Left renal cortex interstitium (tissue), 4 donors: ENCODE data around the gene HS6ST2. TPM values are rescaled to one million over a fixed set of nuclear protein-coding genes. Genes with fewer than 3 reads are reported as not detected.
A peak's percentile ranks its signal among the peaks of the same experiment; 100 is the strongest.
"Not testable (repeated sequence)": the region's sequence is repeated elsewhere in the genome, so short reads cannot be mapped to it uniquely, and the experiment has no call there.

Source experiments
- DNase-seq, 4 donors: peaks; one replicate each; pipeline ENCODE4 v3.0.0-alpha.2; 2013; ENCODE audit warnings: low read depth in 4 of 4, low spot score in 2 of 4, missing footprints in 1 of 4
- polyA plus RNA-seq, 4 donors: library from polyadenylated mRNA; unstranded; fragments of 120-200 nt; gene quantifications; one replicate each; pipeline ENCODE4 v1.2.1, GENCODE V29; 2013; ENCODE audit not compliant: insufficient read length in 4 of 4

Gene HS6ST2
- polyA plus RNA-seq, 4 donors = 20.8 to 27.8 (median 22.5) TPM

- not testable (repeated sequence) for DNase-seq
Measured at GRCh38 chrX:132945055-132945599, 13.3 kb downstream of the HS6ST2 start.

GRCh38 chrX:132940727-132941327, 17.6 kb downstream of the HS6ST2 start:
- DNase-seq = no peak

GRCh38 chrX:132933170-132933569, 25.3 kb downstream of the HS6ST2 start:
- DNase-seq = no peak

- DNase-seq = no peak
Measured at GRCh38 chrX:132924426-132924825, 34.0 kb downstream of the HS6ST2 start.

- no peak for DNase-seq
Measured at GRCh38 chrX:132918523-132918922, 39.9 kb downstream of the HS6ST2 start.

- DNase-seq = no peak
Measured at GRCh38 chrX:132916349-132916748, 42.1 kb downstream of the HS6ST2 start.

GRCh38 chrX:132909643-132910042, 48.8 kb downstream of the HS6ST2 start:
- DNase-seq = no peak

GRCh38 chrX:132908891-132909290, 49.5 kb downstream of the HS6ST2 start:
- no peak for DNase-seq

- no peak for DNase-seq
Measured at GRCh38 chrX:132900633-132901293, 57.7 kb downstream of the HS6ST2 start.

GRCh38 chrX:132887569-132887968, 70.9 kb downstream of the HS6ST2 start:
- no peak for DNase-seq

GRCh38 chrX:132883358-132883915, 75.0 kb downstream of the HS6ST2 start:
- no peak for DNase-seq

- not testable (repeated sequence) for DNase-seq
Measured at GRCh38 chrX:132880753-132881152, 77.7 kb downstream of the HS6ST2 start.

- DNase-seq = no peak
Measured at GRCh38 chrX:132877954-132878536, 80.4 kb downstream of the HS6ST2 start.

GRCh38 chrX:132876523-132877338, 81.7 kb downstream of the HS6ST2 start:
- DNase-seq = peak in 1 of 4 donors; percentile 12

GRCh38 chrX:132875650-132876522, 82.5 kb downstream of the HS6ST2 start:
- no peak for DNase-seq

GRCh38 chrX:132862562-132862961, 95.9 kb downstream of the HS6ST2 start:
- no peak for DNase-seq

GRCh38 chrX:132861076-132861475, 97.4 kb downstream of the HS6ST2 start:
- DNase-seq = no peak

- DNase-seq = no peak
Measured at GRCh38 chrX:132860200-132860599, 98.2 kb downstream of the HS6ST2 start.

- DNase-seq = no peak
Measured at GRCh38 chrX:132858018-132858417, 100.4 kb downstream of the HS6ST2 start.
